A549 (cell line): ENCODE data around the gene QPCTL.

Experiments
- BHLHE40 ChIP-seq: IDR thresholded peaks from 2 replicates; pipeline ENCODE4 v1.6.1; 2012; ENCODE audit warnings: low read depth, low read length, inconsistent platforms
- CBX8 ChIP-seq: fragments of 200-600 bp; sonication (generic); IDR thresholded peaks from 2 replicates; pipeline ENCODE4 v1.6.1; 2016
- EP300 ChIP-seq, 2 experiments: fragments of >200 bp; sonication (Bioruptor Twin); formaldehyde crosslinking; IDR thresholded peaks; 2 replicates in 1 of 2; 3 replicates in 1 of 2; pipeline ENCODE4 v1.6.1; 2016 to 2017
- HDAC2 ChIP-seq: fragments of 200-600 bp; sonication (generic); IDR thresholded peaks from 2 replicates; pipeline ENCODE4 v1.6.1; 2016
- JUNB ChIP-seq: fragments of >200 bp; sonication (Bioruptor Twin); formaldehyde crosslinking; IDR thresholded peaks from 2 replicates; pipeline ENCODE4 v1.6.1; 2016
- KDM1A ChIP-seq: fragments of 200-600 bp; sonication (generic); IDR thresholded peaks from 2 replicates; pipeline ENCODE4 v1.6.1; 2016; ENCODE audit warnings: low read depth, mild to moderate bottlenecking
- MAZ ChIP-seq: fragments of 150-350 bp; IDR thresholded peaks from 2 replicates; pipeline ENCODE4 v1.6.1; 2014; ENCODE audit warnings: antibody characterized with exemption, low read depth, low read length, borderline replicate concordance
- MYC ChIP-seq: IDR thresholded peaks from 2 replicates; pipeline ENCODE4 v1.6.1; 2012; ENCODE audit warnings: mild to moderate bottlenecking, inconsistent platforms, low read length, improper control_type of control experiment, borderline replicate concordance
- NR3C1 ChIP-seq: fragments of >200 bp; sonication (Bioruptor Twin); formaldehyde crosslinking; IDR thresholded peaks from 3 replicates; pipeline ENCODE4 v1.6.1; 2017
- PHF8 ChIP-seq: fragments of 200-600 bp; sonication (generic); IDR thresholded peaks from 2 replicates; pipeline ENCODE4 v1.6.1; 2016; ENCODE audit warnings: low read depth, mild to moderate bottlenecking, antibody characterized with exemption, moderate library complexity, borderline replicate concordance
- POLR2A ChIP-seq: IDR thresholded peaks from 2 replicates; pipeline ENCODE4 v1.6.1; 2012; ENCODE audit warnings: mild to moderate bottlenecking, low read length
- SMC3 ChIP-seq: fragments of >200 bp; sonication (Bioruptor Twin); formaldehyde crosslinking; IDR thresholded peaks from 3 replicates; pipeline ENCODE4 v1.6.1; 2018; ENCODE audit warnings: inconsistent platforms
- TF ChIP-seq, protein P1 (sequence below): fragments of >200 bp; sonication (Bioruptor Twin); formaldehyde crosslinking; IDR thresholded peaks from 3 replicates; pipeline ENCODE4 v1.5.1; 2016

- TF ChIP-seq EP300 (IDR thresholded peaks at IDR 0.05) (no peak), NR3C1 (no peak), JUNB (no peak), MYC (no peak), KDM1A (peak; percentile 71), MAZ (no peak), POLR2A (no peak), PHF8 (no peak), HDAC2 (peak; percentile 73; the same call in 1 of the 2 replicates), BHLHE40 (no peak), CBX8 (no peak), SMC3 (no peak)
- TF ChIP-seq, protein P1, sequence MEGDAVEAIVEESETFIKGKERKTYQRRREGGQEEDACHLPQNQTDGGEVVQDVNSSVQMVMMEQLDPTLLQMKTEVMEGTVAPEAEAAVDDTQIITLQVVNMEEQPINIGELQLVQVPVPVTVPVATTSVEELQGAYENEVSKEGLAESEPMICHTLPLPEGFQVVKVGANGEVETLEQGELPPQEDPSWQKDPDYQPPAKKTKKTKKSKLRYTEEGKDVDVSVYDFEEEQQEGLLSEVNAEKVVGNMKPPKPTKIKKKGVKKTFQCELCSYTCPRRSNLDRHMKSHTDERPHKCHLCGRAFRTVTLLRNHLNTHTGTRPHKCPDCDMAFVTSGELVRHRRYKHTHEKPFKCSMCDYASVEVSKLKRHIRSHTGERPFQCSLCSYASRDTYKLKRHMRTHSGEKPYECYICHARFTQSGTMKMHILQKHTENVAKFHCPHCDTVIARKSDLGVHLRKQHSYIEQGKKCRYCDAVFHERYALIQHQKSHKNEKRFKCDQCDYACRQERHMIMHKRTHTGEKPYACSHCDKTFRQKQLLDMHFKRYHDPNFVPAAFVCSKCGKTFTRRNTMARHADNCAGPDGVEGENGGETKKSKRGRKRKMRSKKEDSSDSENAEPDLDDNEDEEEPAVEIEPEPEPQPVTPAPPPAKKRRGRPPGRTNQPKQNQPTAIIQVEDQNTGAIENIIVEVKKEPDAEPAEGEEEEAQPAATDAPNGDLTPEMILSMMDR, result no peak
Measured at GRCh38 chr19:45645631-45646344, 46.7 kb upstream of the QPCTL start.
